CD8-positive, alpha-beta memory T cell (primary cell): ENCODE measurements around the gene NCOA1. TPM values are rescaled to one million over a fixed set of nuclear protein-coding genes. Genes with fewer than 3 reads are reported as not detected.

ENCODE experiments used
- CTCF ChIA-PET: fragments of 350-600 bp; sonication (Branson Sonifier 250); formaldehyde crosslinking; loops from one replicate; lab custom pipeline; 2021; ENCODE audit warnings: antibody characterized with exemption; lab: Charles Lee
- POLR2A ChIA-PET: fragments of 350-600 bp; sonication (Branson Sonifier 250); formaldehyde crosslinking; loops from one replicate; lab custom pipeline; 2021; ENCODE audit warnings: antibody characterized with exemption; lab: Charles Lee
- DNase-seq, 5 donors: peaks; one replicate each; pipeline versions ENCODE4 v3.0.0 to v3.0.0-alpha.2; 2020 to 2022; ENCODE audit warnings: mixed read lengths in 1 of 5
- H3K27ac ChIP-seq: one replicate; pipeline ENCODE4 v1.7.0; 2013; ENCODE audit warnings: low read depth, mild to moderate bottlenecking, low read length, moderate library complexity
- H3K27me3 ChIP-seq: 2 replicates; pipeline ENCODE4 v1.7.0; 2013; ENCODE audit warnings: low read length, mild to moderate bottlenecking; ENCODE audit not compliant: insufficient read depth, poor library complexity, severe bottlenecking
- H3K36me3 ChIP-seq: 2 replicates; pipeline ENCODE4 v1.7.0; 2013; ENCODE audit warnings: mild to moderate bottlenecking, low read length, moderate library complexity; ENCODE audit not compliant: insufficient read depth
- H3K4me1 ChIP-seq: 2 replicates; pipeline ENCODE4 v1.7.0; 2013; ENCODE audit warnings: mild to moderate bottlenecking, low read length, moderate library complexity; ENCODE audit not compliant: insufficient read depth
- H3K4me3 ChIP-seq: 2 replicates; pipeline ENCODE4 v1.7.0; 2013; ENCODE audit warnings: mild to moderate bottlenecking, low read length
- H3K9me3 ChIP-seq: 2 replicates; pipeline ENCODE4 v1.7.0; 2013; ENCODE audit warnings: mild to moderate bottlenecking, low read length
- H3K27ac Mint-ChIP-seq, 8 donors: one replicate each; pipeline ENCODE4 v1.8.0; 2020 to 2021; ENCODE audit warnings: mixed read lengths in 8 of 8, mild to moderate bottlenecking in 6 of 8, inconsistent platforms in 3 of 8, moderate library complexity in 3 of 8
- H3K27me3 Mint-ChIP-seq, 2 donors: one replicate each; pipeline ENCODE4 v1.8.0; 2020 to 2021; ENCODE audit warnings: mixed read lengths in 2 of 2, mild to moderate bottlenecking in 1 of 2, moderate library complexity in 1 of 2
- H3K36me3 Mint-ChIP-seq, 3 donors: one replicate each; pipeline ENCODE4 v1.8.0; 2020 to 2021; ENCODE audit warnings: mixed read lengths in 3 of 3, inconsistent platforms in 1 of 3, mild to moderate bottlenecking in 1 of 3
- H3K4me1 Mint-ChIP-seq, 3 donors: one replicate each; pipeline ENCODE4 v1.8.0; 2020 to 2021; ENCODE audit warnings: mixed read lengths in 3 of 3, inconsistent platforms in 1 of 3, mild to moderate bottlenecking in 1 of 3
- H3K4me3 Mint-ChIP-seq, 7 donors: one replicate each; pipeline ENCODE4 v1.8.0; 2020 to 2021; ENCODE audit warnings: mixed read lengths in 7 of 7, mild to moderate bottlenecking in 6 of 7, moderate library complexity in 4 of 7, inconsistent platforms in 2 of 7
- H3K9me3 Mint-ChIP-seq, 5 donors: one replicate each; pipeline ENCODE4 v1.8.0; 2020 to 2022; ENCODE audit warnings: mixed read lengths in 5 of 5, mild to moderate bottlenecking in 3 of 5, moderate library complexity in 2 of 5, inconsistent platforms in 1 of 5
- polyA plus RNA-seq: library from polyadenylated mRNA; unstranded; fragments of 300-500 nt; fragmentation: Illumina TruSeq; gene quantifications from one replicate; pipeline ENCODE4 v1.2.3, GENCODE V29; 2021
- total RNA-seq, 2 experiments: library from RNA; stranded (reverse); gene quantifications; one replicate each; pipeline ENCODE4 v1.2.3, GENCODE V29; 2021

NCOA1 gene
- total and polyA plus RNA-seq, 3 experiments from 2014 or later = 32.2 to 35.7 (median 32.7) TPM

DNA sequence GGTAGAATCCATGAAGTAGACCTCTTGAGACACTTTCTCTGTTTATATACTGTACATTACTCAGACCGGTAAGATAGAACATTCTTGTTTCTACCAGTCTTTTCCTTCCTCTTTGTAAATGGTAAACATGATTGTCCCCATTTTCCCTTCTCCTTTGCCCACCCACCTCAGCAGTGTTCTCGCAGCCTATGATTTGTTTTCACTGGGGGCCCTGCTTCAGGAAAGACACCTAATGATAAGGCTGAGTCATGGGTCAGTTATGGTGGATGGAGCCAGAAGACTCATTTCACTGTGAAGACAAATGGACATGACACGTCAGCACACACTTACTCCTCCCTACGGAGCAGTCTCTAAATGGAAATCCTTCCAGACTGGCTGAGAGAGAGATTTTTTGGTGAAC is 325.8 kb downstream of the NCOA1 start:
- no peak for DNase-seq
- ChIA-PET POLR2A (no interaction called here), CTCF (no interaction called here)
- Histone ChIP-seq H3K27me3 (no peaks in the 10 kb centered on the region), H3K36me3 (peaks cover 18% of the 10 kb centered on the region), H3K4me3 (no peak overlapping the region), H3K9me3 (no peaks in the 10 kb centered on the region), H3K4me1 (no peaks in the 10 kb centered on the region), H3K27ac (peak overlapping the region; percentile 26)
- Mint-ChIP-seq H3K27ac (peak overlapping the region in 1 of 8 donors; percentile 25), H3K27me3 (peaks cover 0 to 2% of the 10 kb centered on the region in 2 donors), H3K4me3 (no peak overlapping the region), H3K9me3 (no peaks in the 10 kb centered on the region), H3K4me1 (peaks cover 0 to 6% (median 4%) of the 10 kb centered on the region in 3 donors), H3K36me3 (peaks cover 7 to 70% (median 20%) of the 10 kb centered on the region in 3 donors)

DNA sequence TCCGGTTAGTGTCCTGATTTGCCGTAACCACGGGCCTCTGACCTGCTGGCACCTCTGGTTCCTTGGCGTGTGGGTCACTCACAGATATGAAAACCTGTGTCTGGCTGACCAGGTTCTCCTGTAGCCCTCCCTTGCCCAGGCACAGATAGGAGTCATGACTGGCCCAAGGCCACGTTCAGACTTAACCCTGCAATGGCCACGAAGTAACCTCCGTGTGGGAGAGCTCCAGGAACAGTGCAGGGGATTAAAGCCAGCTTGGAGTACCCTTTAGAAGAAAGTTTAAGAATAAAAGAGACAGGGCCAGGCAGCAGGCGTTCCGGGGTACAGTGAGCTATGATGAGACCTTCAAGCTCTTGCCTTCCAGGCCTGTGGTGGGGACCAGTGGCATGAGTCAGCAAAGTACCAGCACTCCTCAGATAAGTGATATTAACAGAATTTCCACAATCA is 327.7 kb downstream of the NCOA1 start:
- H3K27ac ChIP-seq = no peak overlapping the region
- no peak for DNase-seq
- Mint-ChIP-seq H3K36me3 (peaks cover 7 to 84% (median 22%) of the 10 kb centered on the region in 3 donors), H3K27ac (peak overlapping the region in 4 of 8 donors; percentile 1 to 74 (median 32)), H3K9me3 (no peaks in the 10 kb centered on the region), H3K27me3 (peaks cover 0 to 2% of the 10 kb centered on the region in 2 donors), H3K4me3 (no peak overlapping the region), H3K4me1 (peaks cover 0 to 4% (median 0%) of the 10 kb centered on the region in 3 donors)
- H3K9me3 ChIP-seq = no peaks in the 10 kb centered on the region
- H3K36me3 ChIP-seq = peaks cover 18% of the 10 kb centered on the region
- ChIA-PET CTCF (interaction anchor here (1.5 to 1.6 kb wide), 2 partner anchors 9 to 409 kb away, joined by 4 read pairs; no protein-coding TSS in a partner anchor), POLR2A (no interaction called here)
- H3K4me3 ChIP-seq = no peak overlapping the region
- H3K4me1 ChIP-seq = no peaks in the 10 kb centered on the region
- H3K27me3 ChIP-seq = no peaks in the 10 kb centered on the region

DNA sequence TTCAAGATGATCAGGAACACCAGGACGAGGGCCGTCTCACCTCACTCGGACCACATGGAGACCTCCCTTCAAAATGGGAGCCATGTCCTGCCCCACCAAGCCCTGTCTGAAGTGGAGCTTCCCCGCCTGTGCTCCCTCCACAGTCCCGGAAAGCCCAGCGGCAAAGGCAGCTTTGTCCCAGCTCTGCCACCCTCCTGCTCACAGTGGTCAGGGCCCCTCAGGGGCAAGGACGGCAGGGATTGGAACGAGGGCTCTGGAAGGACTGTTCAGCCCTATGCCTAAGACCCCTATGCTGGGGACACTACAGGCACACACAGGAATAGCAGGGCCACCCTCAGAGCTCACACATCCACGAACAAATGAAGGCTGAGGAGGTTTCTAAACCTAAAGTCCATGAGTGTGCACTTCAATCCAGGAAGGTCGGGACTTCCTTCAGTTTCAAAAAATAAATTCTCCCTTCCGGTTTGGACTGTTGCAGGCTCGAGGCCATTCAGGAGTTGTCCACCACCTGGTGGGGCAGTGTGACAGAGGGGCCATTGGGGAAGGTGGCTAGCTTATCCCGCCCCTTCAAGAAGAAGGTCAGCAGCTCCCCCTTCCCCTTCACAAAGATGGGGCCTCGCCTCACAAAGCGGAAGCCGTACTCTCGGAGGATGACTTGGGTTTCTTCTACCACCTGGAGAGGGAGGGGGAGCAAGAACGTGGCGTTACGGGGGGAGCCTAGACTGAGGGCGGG is 328.6 kb downstream of the NCOA1 start:
- Histone ChIP-seq H3K4me3 (no peak overlapping the region), H3K27ac (no peak overlapping the region), H3K27me3 (no peaks in the 10 kb centered on the region), H3K36me3 (peaks cover 18% of the 10 kb centered on the region), H3K4me1 (no peaks in the 10 kb centered on the region), H3K9me3 (no peaks in the 10 kb centered on the region)
- POLR2A ChIA-PET = no interaction called here
- DNase-seq = no peak
- Mint-ChIP-seq H3K27ac (peak overlapping the region in 3 of 8 donors; percentile 61 to 81 (median 69)), H3K27me3 (peaks cover 0 to 2% of the 10 kb centered on the region in 2 donors), H3K4me3 (no peak overlapping the region), H3K4me1 (peaks cover 0 to 4% (median 0%) of the 10 kb centered on the region in 3 donors), H3K36me3 (peaks cover 7 to 83% (median 17%) of the 10 kb centered on the region in 3 donors), H3K9me3 (no peaks in the 10 kb centered on the region)
- CTCF ChIA-PET = interaction anchor here (1.5 to 9.6 kb wide), 3 partner anchors 8 to 410 kb away, joined by 4 to 104 read pairs (median 4); no protein-coding TSS in a partner anchor

DNA sequence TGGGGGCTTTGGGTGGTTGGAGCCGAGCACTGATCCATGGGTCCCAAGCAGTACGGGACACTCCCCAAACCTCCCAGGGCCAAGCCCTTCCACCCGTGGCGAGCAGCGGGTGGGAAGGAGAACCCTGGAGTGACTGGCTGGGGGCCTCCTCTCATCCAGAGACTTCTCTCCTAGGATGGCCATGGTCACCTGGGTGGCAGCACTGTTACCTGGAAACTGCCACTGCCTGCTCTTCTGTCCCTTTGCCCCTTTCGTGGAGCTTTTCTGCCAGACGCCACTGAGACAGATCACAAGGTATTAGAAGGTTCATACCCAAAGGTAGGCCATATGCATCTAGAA is 329.1 kb downstream of the NCOA1 start:
- Mint-ChIP-seq H3K36me3 (peaks cover 7 to 81% (median 16%) of the 10 kb centered on the region in 3 donors), H3K27ac (no peak overlapping the region), H3K4me3 (no peak overlapping the region), H3K9me3 (no peaks in the 10 kb centered on the region), H3K27me3 (peaks cover 0 to 2% of the 10 kb centered on the region in 2 donors), H3K4me1 (peaks cover 0 to 4% (median 0%) of the 10 kb centered on the region in 3 donors)
- Histone ChIP-seq H3K36me3 (peaks cover 18% of the 10 kb centered on the region), H3K27ac (no peak overlapping the region), H3K9me3 (no peaks in the 10 kb centered on the region), H3K4me1 (no peaks in the 10 kb centered on the region), H3K27me3 (no peaks in the 10 kb centered on the region), H3K4me3 (no peak overlapping the region)
- DNase-seq = no peak
- CTCF ChIA-PET = interaction anchor here (1.5 to 9.6 kb wide), 3 partner anchors 8 to 410 kb away, joined by 4 to 104 read pairs (median 4); no protein-coding TSS in a partner anchor
- POLR2A ChIA-PET = no interaction called here

Other genes starting within 250 kb of the NCOA1 start
- 10 to 100 TPM; 71.2 to 76.1 TPM for gene ITSN2, start 130.7 kb upstream of the NCOA1 start, total RNA-seq
- 76.7 TPM for gene ITSN2, start 130.7 kb upstream of the NCOA1 start, polyA plus RNA-seq